Tibial nerve (tissue), 4 donors: ENCODE measurements around the gene FAM3B. TPM values are rescaled to one million over a fixed set of nuclear protein-coding genes. Genes with fewer than 3 reads are reported as not detected.

Source experiments
- DNase-seq, 2 donors: peaks; one replicate each; pipeline ENCODE4 v3.0.0-alpha.2; 2019; ENCODE audit warnings: low spot score in 2 of 2
- H3K27ac ChIP-seq, 4 donors: fragments of 200-600 bp; sonication (generic) in 3 of 4; one replicate each; pipeline ENCODE4 v1.5.1; 2017 to 2019; ENCODE audit warnings: mild to moderate bottlenecking in 1 of 4
- H3K27me3 ChIP-seq, 2 donors: fragments of 200-600 bp; sonication (generic) in 1 of 2; one replicate each; pipeline versions ENCODE4 v1.5.1 to v1.6.0; 2017 to 2019
- H3K36me3 ChIP-seq, 3 donors: fragments of 200-600 bp; sonication (generic); one replicate each; pipeline ENCODE4 v1.5.1; 2018 to 2019
- H3K4me1 ChIP-seq, 4 donors: fragments of 200-600 bp; sonication (generic) in 3 of 4; one replicate each; pipeline ENCODE4 v1.5.1; 2017 to 2019
- H3K4me3 ChIP-seq, 4 donors: fragments of 200-600 bp; sonication (generic) in 3 of 4; one replicate each; pipeline ENCODE4 v1.5.1; 2017 to 2019; ENCODE audit warnings: mild to moderate bottlenecking in 1 of 4, moderate library complexity in 1 of 4
- H3K9me3 ChIP-seq, 4 donors: fragments of 200-600 bp; sonication (generic) in 3 of 4; one replicate each; pipeline ENCODE4 v1.5.1; 2017 to 2019
- EP300 ChIP-seq, 2 donors: sonication (generic); formaldehyde crosslinking; IDR thresholded peaks; one replicate each; pipeline ENCODE4 v1.6.1; 2017; ENCODE audit warnings: antibody characterized with exemption in 2 of 2, mild to moderate bottlenecking in 1 of 2
- POLR2A ChIP-seq, 2 donors: fragments of 450-650 bp; IDR thresholded peaks; one replicate each; pipeline ENCODE4 v1.6.1; 2017; ENCODE audit warnings: antibody characterized with exemption in 2 of 2, mild to moderate bottlenecking in 2 of 2, moderate library complexity in 2 of 2
- WGBS, 2 donors: methylation state at CpG; one replicate each; pipeline ENCODE4 v1.1.5; 2018; 5-methylcytosine and 5-hydroxymethylcytosine counted together
- total RNA-seq, 4 donors: library from RNA; depleted of rRNA; stranded (reverse); fragments of >200 nt; gene quantifications; one replicate each; pipeline ENCODE4 v1.1.0, GENCODE V29; 2016
- TF ChIP-seq, protein P1 (sequence below), 5 experiments: fragments of 200-600 bp in 3 of 5; fragments of 450-650 bp in 2 of 5; sonication (generic) in 3 of 5; IDR thresholded peaks; one replicate each; pipeline ENCODE4 v1.5.1; 2016 to 2019; ENCODE audit warnings: antibody characterized with exemption in 5 of 5, mild to moderate bottlenecking in 3 of 5, moderate library complexity in 2 of 5

The FAM3B gene
- total RNA-seq, 4 donors from 2014 or later, result not detected

DNA sequence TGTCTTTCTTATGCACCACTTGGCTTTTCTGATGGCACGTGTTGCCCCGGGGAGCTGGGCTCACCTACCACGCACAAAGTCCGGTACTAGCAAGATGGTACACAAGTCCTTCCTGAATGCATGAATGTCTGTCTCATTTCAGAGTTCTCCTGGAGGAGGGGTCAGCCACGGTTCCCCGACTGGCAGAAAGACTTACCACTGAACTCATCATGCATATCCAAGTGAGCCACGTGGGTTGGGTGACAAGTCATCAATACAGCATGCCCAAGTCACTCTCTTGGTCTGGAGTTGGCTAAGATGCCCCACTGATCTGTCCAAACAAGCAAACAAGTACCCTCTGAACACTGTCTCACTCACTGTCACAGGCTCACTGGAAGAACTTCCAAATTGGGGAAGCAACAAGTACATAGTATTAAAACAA lies 80.9 kb downstream of the FAM3B start:
- no peak overlapping the region for H3K27ac ChIP-seq
- H3K9me3 ChIP-seq, result no peaks in the 10 kb centered on the region
- no peak overlapping the region for H3K4me3 ChIP-seq
- H3K27me3 ChIP-seq, result no peaks in the 10 kb centered on the region
- no peak for DNase-seq
- TF ChIP-seq, protein P1, sequence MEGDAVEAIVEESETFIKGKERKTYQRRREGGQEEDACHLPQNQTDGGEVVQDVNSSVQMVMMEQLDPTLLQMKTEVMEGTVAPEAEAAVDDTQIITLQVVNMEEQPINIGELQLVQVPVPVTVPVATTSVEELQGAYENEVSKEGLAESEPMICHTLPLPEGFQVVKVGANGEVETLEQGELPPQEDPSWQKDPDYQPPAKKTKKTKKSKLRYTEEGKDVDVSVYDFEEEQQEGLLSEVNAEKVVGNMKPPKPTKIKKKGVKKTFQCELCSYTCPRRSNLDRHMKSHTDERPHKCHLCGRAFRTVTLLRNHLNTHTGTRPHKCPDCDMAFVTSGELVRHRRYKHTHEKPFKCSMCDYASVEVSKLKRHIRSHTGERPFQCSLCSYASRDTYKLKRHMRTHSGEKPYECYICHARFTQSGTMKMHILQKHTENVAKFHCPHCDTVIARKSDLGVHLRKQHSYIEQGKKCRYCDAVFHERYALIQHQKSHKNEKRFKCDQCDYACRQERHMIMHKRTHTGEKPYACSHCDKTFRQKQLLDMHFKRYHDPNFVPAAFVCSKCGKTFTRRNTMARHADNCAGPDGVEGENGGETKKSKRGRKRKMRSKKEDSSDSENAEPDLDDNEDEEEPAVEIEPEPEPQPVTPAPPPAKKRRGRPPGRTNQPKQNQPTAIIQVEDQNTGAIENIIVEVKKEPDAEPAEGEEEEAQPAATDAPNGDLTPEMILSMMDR (IDR thresholded peaks at IDR 0.05), result no peak
- TF ChIP-seq POLR2A (IDR thresholded peaks at IDR 0.05), result no peak
- no peak for TF ChIP-seq EP300 (IDR thresholded peaks at IDR 0.05)
- H3K4me1 ChIP-seq, result no peaks in the 10 kb centered on the region
- 87% methylated on average over 7 of the region's 7 CpGs for WGBS, 2 donors
- peaks cover 0 to 56% (median 0%) of the 10 kb centered on the region in 3 donors for H3K36me3 ChIP-seq

DNA sequence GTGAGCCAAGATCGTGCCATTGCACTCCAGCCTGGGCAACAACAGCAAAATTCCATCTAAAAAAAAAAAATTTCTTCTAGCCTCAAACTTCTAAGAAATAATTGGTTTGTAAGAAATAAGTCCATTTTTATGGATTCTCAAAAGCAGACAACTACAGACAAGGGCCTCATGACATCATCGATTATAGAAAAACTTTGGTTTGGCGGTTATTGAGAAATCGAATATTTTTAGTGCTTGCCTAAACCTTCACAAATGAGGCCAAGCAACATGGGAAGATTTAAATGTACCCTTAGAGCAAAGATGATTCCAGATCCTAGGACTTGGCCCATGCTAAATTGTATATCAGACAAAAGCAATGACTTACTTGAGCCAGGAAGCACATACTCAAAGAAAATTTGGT lies 81.7 kb downstream of the FAM3B start:
- Histone ChIP-seq H3K4me1 (no peaks in the 10 kb centered on the region), H3K27ac (no peak overlapping the region), H3K36me3 (peaks cover 0 to 62% (median 0%) of the 10 kb centered on the region in 3 donors), H3K9me3 (no peaks in the 10 kb centered on the region), H3K4me3 (no peak overlapping the region), H3K27me3 (no peaks in the 10 kb centered on the region)
- DNase-seq, result no peak
- TF ChIP-seq, protein P1 (IDR thresholded peaks at IDR 0.05), result no peak
- TF ChIP-seq POLR2A (IDR thresholded peaks at IDR 0.05) (no peak), EP300 (IDR thresholded peaks at IDR 0.05) (no peak)
- WGBS, 2 donors, result 91% methylated on average over 4 of the region's 4 CpGs

DNA sequence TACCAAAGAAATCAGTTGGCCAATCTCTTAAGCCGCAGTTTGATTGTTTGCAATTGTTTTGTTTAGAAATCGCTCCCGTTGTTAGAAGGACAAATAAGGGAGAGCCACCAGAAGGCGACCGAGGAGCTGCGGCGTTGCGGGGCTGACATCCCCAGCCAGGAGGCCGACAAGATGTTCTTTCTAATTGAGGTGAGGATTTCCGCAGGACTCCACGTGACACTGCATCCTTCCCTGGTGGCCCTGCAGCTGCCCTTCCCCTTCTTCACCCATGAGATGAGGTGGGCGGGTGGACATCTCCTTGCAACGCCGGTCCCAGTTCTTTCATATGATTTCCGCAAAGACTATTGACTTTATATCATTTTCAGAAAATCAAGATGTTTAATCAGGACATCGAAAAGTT lies 82.2 kb downstream of the FAM3B start:
- 92 to 93% methylated on average over 14 to 16 of the region's 16 CpGs for WGBS, 2 donors
- Histone ChIP-seq H3K36me3 (peaks cover 0 to 68% (median 0%) of the 10 kb centered on the region in 3 donors), H3K27me3 (no peaks in the 10 kb centered on the region), H3K4me1 (no peaks in the 10 kb centered on the region), H3K4me3 (no peak overlapping the region), H3K9me3 (no peaks in the 10 kb centered on the region), H3K27ac (no peak overlapping the region)
- TF ChIP-seq POLR2A (IDR thresholded peaks at IDR 0.05) (no peak), EP300 (IDR thresholded peaks at IDR 0.05) (no peak)
- no peak for DNase-seq

DNA sequence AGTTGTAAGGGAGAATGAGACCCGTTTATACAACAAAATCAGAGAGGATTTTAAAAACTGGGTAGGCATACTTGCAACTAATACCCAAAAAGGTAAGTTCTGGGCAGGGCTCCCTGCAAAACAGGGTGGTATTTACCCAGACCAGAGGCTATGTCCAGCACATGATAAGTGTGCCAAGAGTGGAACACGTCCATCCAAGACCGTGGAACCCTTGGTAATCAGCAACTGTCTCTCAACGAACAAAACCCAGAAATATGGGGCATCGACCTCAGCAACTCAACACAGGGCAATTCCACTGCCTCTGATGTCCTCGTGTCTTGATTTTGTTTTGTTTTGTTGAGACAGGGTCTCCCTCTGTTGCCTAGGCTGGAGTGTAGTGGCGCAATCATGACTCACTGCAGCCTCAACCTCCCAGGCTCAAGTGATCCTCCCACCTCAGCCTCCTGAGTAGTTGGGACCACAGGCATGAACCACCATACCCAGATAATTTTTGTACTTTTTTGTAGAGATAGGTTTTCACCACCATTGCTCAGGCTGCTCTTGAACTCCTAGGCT lies 82.7 kb downstream of the FAM3B start:
- no peak overlapping the region for H3K4me3 ChIP-seq
- no peak overlapping the region for H3K27ac ChIP-seq
- TF ChIP-seq EP300 (IDR thresholded peaks at IDR 0.05), result no peak
- no peaks in the 10 kb centered on the region for H3K9me3 ChIP-seq
- WGBS, 2 donors, result 89 to 93% methylated on average over 7 of the region's 7 CpGs
- no peak for DNase-seq
- H3K36me3 ChIP-seq, result peaks cover 0 to 73% (median 0%) of the 10 kb centered on the region in 3 donors
- no peaks in the 10 kb centered on the region for H3K27me3 ChIP-seq
- H3K4me1 ChIP-seq, result no peaks in the 10 kb centered on the region

DNA sequence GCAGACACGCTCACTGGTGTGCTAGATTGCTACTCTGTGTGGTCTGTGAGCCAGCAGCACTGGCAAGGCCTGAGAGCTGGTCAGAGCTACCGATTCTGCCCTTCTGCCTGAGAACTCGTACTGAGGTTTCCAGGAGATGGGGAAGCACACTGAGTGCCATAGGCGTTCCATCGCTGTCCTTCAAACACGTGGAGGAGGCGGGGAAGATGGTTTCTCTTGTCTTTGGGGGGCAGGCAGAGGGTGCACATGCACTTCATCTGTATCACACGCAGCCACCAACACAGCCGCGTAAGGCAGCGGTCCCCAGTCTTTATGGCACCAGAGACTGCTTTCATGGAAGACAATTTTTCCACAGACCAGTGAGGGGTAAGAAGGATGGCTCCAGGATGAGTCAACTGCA lies 85.6 kb downstream of the FAM3B start:
- Histone ChIP-seq H3K4me1 (no peaks in the 10 kb centered on the region), H3K27me3 (no peaks in the 10 kb centered on the region), H3K36me3 (peaks cover 0 to 65% (median 2%) of the 10 kb centered on the region in 3 donors), H3K27ac (no peak overlapping the region), H3K4me3 (no peak overlapping the region), H3K9me3 (no peaks in the 10 kb centered on the region)
- 89 to 97% methylated on average over 11 of the region's 11 CpGs for WGBS, 2 donors
- DNase-seq, result no peak
- TF ChIP-seq EP300 (IDR thresholded peaks at IDR 0.05) (no peak), POLR2A (IDR thresholded peaks at IDR 0.05) (no peak)
- TF ChIP-seq, protein P1 (IDR thresholded peaks at IDR 0.05), result no peak

DNA sequence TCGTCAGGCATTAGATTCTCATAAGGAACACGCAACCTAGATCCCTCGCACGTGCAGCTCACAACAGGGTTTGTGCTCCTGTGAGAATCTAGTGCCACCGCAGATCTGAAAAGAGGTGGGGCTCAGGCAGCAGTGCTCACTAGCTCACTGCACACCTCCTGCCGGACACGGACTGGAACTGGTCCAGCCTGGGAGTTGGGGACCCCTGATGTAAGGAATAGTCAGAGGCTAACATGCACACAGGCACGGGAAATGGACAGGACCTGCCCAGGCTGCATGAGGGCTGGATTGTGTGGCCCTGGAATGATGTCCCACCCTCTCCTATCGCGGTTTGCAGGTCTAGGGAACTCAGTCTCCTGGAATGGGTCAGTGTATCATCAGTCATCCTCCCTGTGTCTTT lies 86.2 kb downstream of the FAM3B start:
- WGBS, 2 donors, result 89 to 91% methylated on average over 10 of the region's 10 CpGs
- H3K4me3 ChIP-seq, result no peak overlapping the region
- no peak overlapping the region for H3K27ac ChIP-seq
- H3K36me3 ChIP-seq, result peaks cover 0 to 68% (median 6%) of the 10 kb centered on the region in 3 donors
- H3K27me3 ChIP-seq, result no peaks in the 10 kb centered on the region
- no peaks in the 10 kb centered on the region for H3K9me3 ChIP-seq
- TF ChIP-seq, protein P1 (IDR thresholded peaks at IDR 0.05), result no peak
- no peak for TF ChIP-seq POLR2A (IDR thresholded peaks at IDR 0.05)
- TF ChIP-seq EP300 (IDR thresholded peaks at IDR 0.05), result no peak
- no peak for DNase-seq
- no peaks in the 10 kb centered on the region for H3K4me1 ChIP-seq
